Endodermal cell (in vitro differentiated cells): Measurements from ENCODE around the gene FAM72A. TPM values are rescaled to one million over a fixed set of nuclear protein-coding genes. Genes with fewer than 3 reads are reported as not detected.
"Not testable (repeated sequence)": the region's sequence is repeated elsewhere in the genome, so short reads cannot be mapped to it uniquely, and the experiment has no call there.

Experiments used
- DNase-seq: peaks from one replicate; pipeline ENCODE4 v3.0.0-alpha.2; 2017
- H3K27ac ChIP-seq: 2 replicates; pipeline ENCODE4 v1.5.1; 2013; ENCODE audit warnings: mild to moderate bottlenecking, low read depth, low read length, moderate library complexity
- H3K27me3 ChIP-seq: 2 replicates; pipeline ENCODE4 v1.6.1; 2013; ENCODE audit warnings: mild to moderate bottlenecking, low read length, moderate library complexity; ENCODE audit not compliant: insufficient read depth, control insufficient read depth, poor library complexity, severe bottlenecking
- H3K36me3 ChIP-seq: 2 replicates; pipeline ENCODE4 v1.7.0; 2013; ENCODE audit warnings: mild to moderate bottlenecking, low read length, moderate library complexity; ENCODE audit not compliant: control insufficient read depth, insufficient read depth
- H3K4me1 ChIP-seq: one replicate; pipeline ENCODE4 v1.7.0; 2013; ENCODE audit warnings: low read length; ENCODE audit not compliant: control insufficient read depth, insufficient read depth
- H3K4me3 ChIP-seq: 2 replicates; pipeline ENCODE4 v1.5.1; 2013; ENCODE audit warnings: mild to moderate bottlenecking, low read length, moderate library complexity
- H3K9ac ChIP-seq: 2 replicates; pipeline ENCODE4 v1.6.1; 2013; ENCODE audit warnings: mild to moderate bottlenecking, low read length, moderate library complexity; ENCODE audit not compliant: poor library complexity, severe bottlenecking; ENCODE audit errors: extremely low read depth
- H3K9me3 ChIP-seq: 2 replicates; pipeline ENCODE4 v1.6.1; 2013; ENCODE audit warnings: mild to moderate bottlenecking, low read length, moderate library complexity; ENCODE audit not compliant: control insufficient read depth
- H3K27ac Mint-ChIP-seq: 2 replicates; pipeline ENCODE4 v1.8.0; 2020; ENCODE audit warnings: mixed read lengths
- H3K27me3 Mint-ChIP-seq: 2 replicates; pipeline ENCODE4 v1.8.0; 2021; ENCODE audit warnings: mild to moderate bottlenecking, mixed read lengths; ENCODE audit not compliant: insufficient read depth
- H3K36me3 Mint-ChIP-seq: 2 replicates; pipeline ENCODE4 v1.8.0; 2020; ENCODE audit warnings: low read depth, mixed read lengths
- H3K4me1 Mint-ChIP-seq: 2 replicates; pipeline ENCODE4 v1.8.0; 2020; ENCODE audit warnings: mixed read lengths
- H3K4me3 Mint-ChIP-seq: 2 replicates; pipeline ENCODE4 v1.8.0; 2020; ENCODE audit warnings: mild to moderate bottlenecking, moderate library complexity, mixed read lengths
- H3K9me3 Mint-ChIP-seq: 2 replicates; pipeline ENCODE4 v1.8.0; 2020; ENCODE audit warnings: mild to moderate bottlenecking, mixed read lengths
- WGBS, 2 experiments: methylation state at CpG; one replicate each; pipeline versions ENCODE4 v1.1.5 to v1.1.7; 2013; ENCODE audit warnings: missing lambda C conversion rate in 2 of 2, mixed read lengths in 1 of 2; ENCODE audit not compliant: insufficient coverage in 1 of 2, insufficient read length in 1 of 2; 5-methylcytosine and 5-hydroxymethylcytosine counted together
- total RNA-seq, 2 donors: library from RNA; stranded (reverse); fragmentation: NEBNext Ultra II Directional in 1 of 2; extraction: Animal tissue kit (Norgen Biotek cat#: 25700) in 1 of 2; gene quantifications; 2 replicates in 1 of 2; 3 replicates in 1 of 2; pipeline ENCODE4 v1.2.1, GENCODE V29; 2021

The FAM72A gene
- total RNA-seq, 2 donors from 2014 or later, result 8.4 to 16.4 TPM

DNA sequence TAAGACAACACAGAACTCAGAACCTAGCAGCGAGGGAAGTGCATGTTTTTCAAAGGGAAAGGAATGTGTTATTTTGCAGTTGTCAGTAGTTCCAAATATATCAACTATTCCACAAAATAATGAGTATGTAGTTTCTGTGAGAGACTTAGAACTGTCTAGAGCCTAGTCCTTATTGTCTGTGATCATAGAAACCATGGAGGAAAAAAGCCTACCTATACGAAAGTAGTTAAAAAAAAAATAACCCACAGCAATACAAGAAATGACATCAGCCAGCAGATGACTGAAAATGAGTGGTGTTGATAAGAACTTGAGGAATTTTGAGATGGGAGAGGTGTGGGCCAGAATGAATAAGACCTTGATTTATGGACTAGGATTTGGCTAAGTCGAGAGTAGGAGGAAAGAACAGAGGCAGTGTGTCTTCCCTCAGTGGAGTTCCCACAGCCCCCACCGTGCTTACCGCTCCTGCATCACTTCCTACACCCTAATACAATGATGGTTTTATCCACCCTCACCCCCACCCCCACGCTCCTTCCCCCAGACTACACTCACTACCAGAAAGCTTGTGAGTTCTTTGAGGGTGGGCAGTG is 21.6 kb upstream of the FAM72A start:
- H3K27me3 Mint-ChIP-seq, H3K36me3 ChIP-seq, H3K27me3 ChIP-seq, DNase-seq, H3K4me1 ChIP-seq, H3K9me3 Mint-ChIP-seq, H3K27ac ChIP-seq, H3K4me1 Mint-ChIP-seq, H3K9me3 ChIP-seq, H3K27ac Mint-ChIP-seq, H3K9ac ChIP-seq, H3K4me3 ChIP-seq, H3K36me3 Mint-ChIP-seq, H3K4me3 Mint-ChIP-seq: not testable (repeated sequence)
- 100% methylated on average over 1 of the region's 6 CpGs; no CpG with 5 or more reads in 1 of the 2 experiments for WGBS, 2 experiments

- H3K4me3 Mint-ChIP-seq, H3K4me3 ChIP-seq, H3K9me3 ChIP-seq, H3K4me1 ChIP-seq, H3K36me3 ChIP-seq, H3K27ac ChIP-seq, H3K27me3 ChIP-seq, DNase-seq, H3K4me1 Mint-ChIP-seq, H3K27me3 Mint-ChIP-seq, H3K9ac ChIP-seq, H3K9me3 Mint-ChIP-seq, H3K27ac Mint-ChIP-seq, H3K36me3 Mint-ChIP-seq: not testable (repeated sequence)
- no CpG with 5 or more reads among the region's 4 CpGs for WGBS, 2 experiments
These were observed 18.9 kb upstream of the FAM72A start for GRCh38 chr1:206221585-206221984.

DNA sequence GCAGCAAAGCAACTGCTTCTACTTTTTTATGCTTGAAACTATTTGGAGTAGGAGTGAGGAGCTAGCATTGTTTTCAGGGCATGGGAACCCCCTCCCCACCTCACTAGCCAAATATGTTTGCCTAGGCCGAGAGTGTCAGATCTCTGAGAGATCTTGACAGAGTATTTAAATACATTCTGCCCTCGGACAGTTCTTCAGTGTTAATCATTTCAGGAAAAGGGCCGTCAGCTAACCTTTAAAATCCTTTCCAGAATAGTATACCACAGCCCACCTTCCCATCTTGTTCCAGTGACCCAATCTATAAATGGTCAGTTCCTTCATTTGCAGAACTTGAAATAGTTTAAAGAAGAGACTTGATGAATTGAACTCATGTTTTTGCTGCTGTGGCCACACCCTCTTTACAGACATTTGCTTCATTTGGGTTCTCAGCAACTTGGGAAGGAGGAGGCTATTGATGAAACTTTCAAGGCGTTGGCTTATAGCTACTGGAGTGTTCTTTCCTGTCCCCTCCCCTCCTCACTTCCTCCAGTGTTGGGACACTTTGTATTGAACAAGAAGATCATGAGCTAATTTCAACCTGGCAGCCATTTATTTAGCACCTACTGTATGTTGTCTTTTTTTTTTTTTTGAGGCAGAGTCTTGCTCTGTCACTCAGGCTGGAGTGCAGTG is 17.8 kb upstream of the FAM72A start:
- H3K9me3 ChIP-seq, H3K27ac Mint-ChIP-seq, H3K27me3 Mint-ChIP-seq, H3K36me3 ChIP-seq, H3K9me3 Mint-ChIP-seq, H3K4me1 ChIP-seq, H3K4me3 ChIP-seq, H3K27me3 ChIP-seq, DNase-seq, H3K4me3 Mint-ChIP-seq, H3K9ac ChIP-seq, H3K4me1 Mint-ChIP-seq, H3K27ac ChIP-seq, H3K36me3 Mint-ChIP-seq: not testable (repeated sequence)
- 86% methylated on average over 3 of the region's 4 CpGs; no CpG with 5 or more reads in 1 of the 2 experiments for WGBS, 2 experiments

- DNase-seq, H3K4me1 Mint-ChIP-seq, H3K27me3 Mint-ChIP-seq, H3K27ac Mint-ChIP-seq, H3K9me3 ChIP-seq, H3K4me3 Mint-ChIP-seq, H3K9me3 Mint-ChIP-seq, H3K4me1 ChIP-seq, H3K4me3 ChIP-seq, H3K36me3 ChIP-seq, H3K9ac ChIP-seq, H3K27me3 ChIP-seq, H3K36me3 Mint-ChIP-seq, H3K27ac ChIP-seq: not testable (repeated sequence)
- WGBS, 2 experiments, result 92% methylated on average over 2 of the region's 13 CpGs; no CpG with 5 or more reads in 1 of the 2 experiments
These were observed 17.1 kb upstream of the FAM72A start for GRCh38 chr1:206219514-206220331.

- not testable (repeated sequence) for H3K27ac Mint-ChIP-seq, H3K9me3 Mint-ChIP-seq, H3K4me1 Mint-ChIP-seq, H3K36me3 Mint-ChIP-seq, H3K4me1 ChIP-seq, H3K27me3 Mint-ChIP-seq, H3K36me3 ChIP-seq, H3K27ac ChIP-seq, H3K9ac ChIP-seq, DNase-seq, H3K4me3 ChIP-seq, H3K27me3 ChIP-seq, H3K9me3 ChIP-seq, H3K4me3 Mint-ChIP-seq
- WGBS, 2 experiments, result no CpG with 5 or more reads among the region's 2 CpGs
These were observed 16.1 kb upstream of the FAM72A start for GRCh38 chr1:206218765-206219164.

- H3K36me3 Mint-ChIP-seq, H3K9me3 Mint-ChIP-seq, H3K9me3 ChIP-seq, H3K27ac Mint-ChIP-seq, H3K27ac ChIP-seq, H3K4me3 Mint-ChIP-seq, H3K36me3 ChIP-seq, H3K27me3 ChIP-seq, H3K4me1 Mint-ChIP-seq, H3K4me3 ChIP-seq, DNase-seq, H3K9ac ChIP-seq, H3K4me1 ChIP-seq, H3K27me3 Mint-ChIP-seq: not testable (repeated sequence)
- WGBS, 2 experiments, result 100% methylated on average over 2 of the region's 3 CpGs; no CpG with 5 or more reads in 1 of the 2 experiments
These were observed 15.6 kb upstream of the FAM72A start for GRCh38 chr1:206218285-206218684.
